NT2/D1 (cell line): ENCODE results near the gene FBXL17.

Source experiments
- SUZ12 ChIP-seq: IDR thresholded peaks from 2 replicates; pipeline ENCODE4 v1.6.1; 2011; ENCODE audit not compliant: insufficient read length, insufficient read depth; ENCODE audit errors: extremely low read depth
- YY1 ChIP-seq: IDR thresholded peaks from 2 replicates; pipeline ENCODE4 v1.6.1; 2011; ENCODE audit not compliant: insufficient read length, insufficient read depth

- TF ChIP-seq YY1: no peak
- no peak for TF ChIP-seq SUZ12
These were observed 446.3 kb downstream of the FBXL17 start for GRCh38 chr5:107935645-107936044.
